GM13977 (cell line): Measurements from ENCODE around the gene WWOX.

Experiments used
- DNase-seq: peaks from one replicate; pipeline ENCODE4 v3.0.0; 2012; ENCODE audit warnings: low spot score
- CTCF ChIP-seq: IDR thresholded peaks from 2 replicates; pipeline ENCODE4 v1.5.1; 2012; ENCODE audit warnings: mild to moderate bottlenecking, control low read depth; ENCODE audit not compliant: insufficient read depth; ENCODE audit errors: extremely low read depth, missing control alignments
- in situ Hi-C: fragments of 300-500 bp; cut with MboI; formaldehyde crosslinking; loops from one replicate; pipeline ENCODE4 v1.12.0; 2022; ENCODE audit warnings: low sequenced_read_pairs, low pct_unique_long_range_greater_than_20kb, mixed read lengths, inconsistent platforms; ENCODE audit not compliant: unreplicated experiment

Gene WWOX

GRCh38 chr16:78489631-78490030 is 390.2 kb downstream of the WWOX start:
- in situ Hi-C loops: no loop called here
- no peak for DNase-seq
- no peak for TF ChIP-seq CTCF

GRCh38 chr16:78490431-78490830 is 391.0 kb downstream of the WWOX start:
- in situ Hi-C loops: no loop called here
- DNase-seq: no peak
- no peak for TF ChIP-seq CTCF

- in situ Hi-C loops: no loop called here
- TF ChIP-seq CTCF: no peak
- DNase-seq: no peak
Observed at GRCh38 chr16:78490847-78491246, 391.4 kb downstream of the WWOX start.

GRCh38 chr16:78493573-78493972 is 394.1 kb downstream of the WWOX start:
- in situ Hi-C loops: no loop called here
- no peak for DNase-seq
- no peak for TF ChIP-seq CTCF

- no peak for DNase-seq
- TF ChIP-seq CTCF: no peak
- in situ Hi-C loops: no loop called here
Observed at GRCh38 chr16:78494105-78494504, 394.7 kb downstream of the WWOX start.

GRCh38 chr16:78494674-78495073 is 395.2 kb downstream of the WWOX start:
- TF ChIP-seq CTCF: no peak

GRCh38 chr16:78496189-78496588 is 396.7 kb downstream of the WWOX start:
- in situ Hi-C loops: no loop called here
- DNase-seq: no peak
- no peak for TF ChIP-seq CTCF

More at GRCh38 chr16:78494674-78495073, 395.2 kb downstream of the WWOX start:
- in situ Hi-C loops: no loop called here
- DNase-seq: no peak
